ENCODE measurements around the gene LRRK1.
"Not testable (repeated sequence)": the region's sequence is repeated elsewhere in the genome, so short reads cannot be mapped to it uniquely, and the experiment has no call there.

Gene LRRK1

GRCh38 chr15:101070024-101070423, 150.9 kb downstream of the LRRK1 start:
- no peak for ATAC-seq
- DNase-seq = no peak

- no peak for DNase-seq
- ATAC-seq = peak; percentile 69
Measured at GRCh38 chr15:101070502-101071273, 151.5 kb downstream of the LRRK1 start.

- DNase-seq = no peak
- no peak for ATAC-seq
Measured at GRCh38 chr15:101071651-101072050, 152.5 kb downstream of the LRRK1 start.

- not testable (repeated sequence) for DNase-seq, ATAC-seq
Measured at GRCh38 chr15:101072235-101072634, 153.1 kb downstream of the LRRK1 start.

- not testable (repeated sequence) for ATAC-seq
Measured at GRCh38 chr15:101077806-101078668, 158.9 kb downstream of the LRRK1 start.

GRCh38 chr15:101078669-101079323, 159.6 kb downstream of the LRRK1 start:
- ATAC-seq (no peak), DNase-seq (no peak)

More at GRCh38 chr15:101077806-101078668, 158.9 kb downstream of the LRRK1 start:
- not testable (repeated sequence) for DNase-seq

- no peak for DNase-seq
- no peak for ATAC-seq
Measured at GRCh38 chr15:101081900-101082299, 162.7 kb downstream of the LRRK1 start.

GRCh38 chr15:101083336-101084045, 164.3 kb downstream of the LRRK1 start:
- DNase-seq (no peak), ATAC-seq (no peak)

GRCh38 chr15:101084801-101085200, 165.6 kb downstream of the LRRK1 start:
- no peak for ATAC-seq
- no peak for DNase-seq

- ATAC-seq = no peak
Measured at GRCh38 chr15:101085311-101085700, 166.1 kb downstream of the LRRK1 start.

GRCh38 chr15:101086394-101087171, 167.4 kb downstream of the LRRK1 start:
- no peak for ATAC-seq

More at GRCh38 chr15:101085311-101085700, 166.1 kb downstream of the LRRK1 start:
- DNase-seq = no peak

GRCh38 chr15:101087172-101087769, 168.1 kb downstream of the LRRK1 start:
- no peak for ATAC-seq
- DNase-seq = no peak

More at GRCh38 chr15:101086394-101087171, 167.4 kb downstream of the LRRK1 start:
- no peak for DNase-seq

GRCh38 chr15:101088271-101088670, 169.1 kb downstream of the LRRK1 start:
- no peak for DNase-seq

GRCh38 chr15:101088788-101089578, 169.8 kb downstream of the LRRK1 start:
- peak; percentile 84 for ATAC-seq
- peak; percentile 90 for DNase-seq

More at GRCh38 chr15:101088271-101088670, 169.1 kb downstream of the LRRK1 start:
- ATAC-seq = no peak

- no peak for DNase-seq
- no peak for ATAC-seq
Measured at GRCh38 chr15:101089579-101090427, 170.6 kb downstream of the LRRK1 start.

GRCh38 chr15:101090428-101090790, 171.3 kb downstream of the LRRK1 start:
- ATAC-seq = no peak
- DNase-seq = no peak

- no peak for ATAC-seq
- DNase-seq = no peak
Measured at GRCh38 chr15:101091080-101092017, 172.2 kb downstream of the LRRK1 start.

All from stimulated activated naive CD8-positive, alpha-beta T cell treated with anti-CD3 and anti-CD28 coated beads, Interleukin-15, Interleukin-2, amounts not matched to agents 100 U/mL and 50 U/mL, for 24 hours (primary cell).